H1 (cell line): ENCODE data around the gene SPTBN4. TPM values are rescaled to one million over a fixed set of nuclear protein-coding genes. Genes with fewer than 3 reads are reported as not detected.
A peak's percentile ranks its signal among the peaks of the same experiment; 100 is the strongest.

Source experiments
- ASH2L ChIP-seq: fragments of 200-600, 300-600 bp; sonication (generic); IDR thresholded peaks from one replicate; pipeline ENCODE4 v1.7.1; 2017; ENCODE audit warnings: low read length
- CTCF ChIP-seq, 3 experiments: IDR thresholded peaks; 1 replicate in 2 of 3; 2 replicates in 1 of 3; pipeline versions ENCODE4 v1.5.1 to v1.6.1; 2011; ENCODE audit warnings: low read length in 3 of 3, mild to moderate bottlenecking in 3 of 3, inconsistent platforms in 2 of 3, low read depth in 1 of 3, moderate library complexity in 1 of 3; ENCODE audit not compliant: insufficient read depth in 1 of 3; ENCODE audit errors: control extremely low read depth in 1 of 3
- GABPA ChIP-seq: IDR thresholded peaks from 2 replicates; pipeline ENCODE4 v1.6.1; 2011; ENCODE audit warnings: mild to moderate bottlenecking, low read length, moderate library complexity, borderline replicate concordance; ENCODE audit not compliant: insufficient read depth
- HDAC6 ChIP-seq: IDR thresholded peaks from one replicate; pipeline ENCODE4 v1.7.1; 2012; ENCODE audit warnings: low read depth, mild to moderate bottlenecking, inconsistent platforms, low read length, moderate library complexity
- TAF7 ChIP-seq: optimal IDR thresholded peaks from 2 replicates; pipeline ENCODE3; 2011; ENCODE audit warnings: low read depth, mild to moderate bottlenecking, inconsistent platforms, low read length, moderate library complexity, borderline replicate concordance
- polyA plus RNA-seq, 7 experiments: library from polyadenylated mRNA; depleted of rRNA in 3 of 7; stranded (reverse) in 5 of 7; unstranded in 2 of 7; fragments of >200 nt in 5 of 7; fragments of 200-250 nt in 2 of 7; gene quantifications; 1 replicate in 5 of 7; 2 replicates in 1 of 7; 4 replicates in 1 of 7; pipeline versions ENCODE4 v1.2.1 to v1.2.3, GENCODE V29; 2011 to 2013; ENCODE audit warnings: missing spikeins in 2 of 7, mixed read lengths in 2 of 7
- total RNA-seq: library from RNA; stranded (reverse); fragmentation: NEBNext Ultra II Directional; extraction: Animal tissue kit (Norgen Biotek cat#: 25700); gene quantifications from 2 replicates; pipeline ENCODE4 v1.2.1, GENCODE V29; 2021
- TF ChIP-seq, protein P1 (sequence below): fragments of 300-600 bp; sonication (generic); IDR thresholded peaks from 2 replicates; pipeline ENCODE4 v1.7.1; 2012; ENCODE audit warnings: low read length, moderate library complexity, mild to moderate bottlenecking, inconsistent platforms; ENCODE audit not compliant: insufficient replicate concordance

Gene SPTBN4
- total and polyA plus RNA-seq, 2 of the 8 experiments (the other 6 are each of a cell fraction or from before 2014, with no cell fraction given), result 1.9 to 3.0 TPM

DNA sequence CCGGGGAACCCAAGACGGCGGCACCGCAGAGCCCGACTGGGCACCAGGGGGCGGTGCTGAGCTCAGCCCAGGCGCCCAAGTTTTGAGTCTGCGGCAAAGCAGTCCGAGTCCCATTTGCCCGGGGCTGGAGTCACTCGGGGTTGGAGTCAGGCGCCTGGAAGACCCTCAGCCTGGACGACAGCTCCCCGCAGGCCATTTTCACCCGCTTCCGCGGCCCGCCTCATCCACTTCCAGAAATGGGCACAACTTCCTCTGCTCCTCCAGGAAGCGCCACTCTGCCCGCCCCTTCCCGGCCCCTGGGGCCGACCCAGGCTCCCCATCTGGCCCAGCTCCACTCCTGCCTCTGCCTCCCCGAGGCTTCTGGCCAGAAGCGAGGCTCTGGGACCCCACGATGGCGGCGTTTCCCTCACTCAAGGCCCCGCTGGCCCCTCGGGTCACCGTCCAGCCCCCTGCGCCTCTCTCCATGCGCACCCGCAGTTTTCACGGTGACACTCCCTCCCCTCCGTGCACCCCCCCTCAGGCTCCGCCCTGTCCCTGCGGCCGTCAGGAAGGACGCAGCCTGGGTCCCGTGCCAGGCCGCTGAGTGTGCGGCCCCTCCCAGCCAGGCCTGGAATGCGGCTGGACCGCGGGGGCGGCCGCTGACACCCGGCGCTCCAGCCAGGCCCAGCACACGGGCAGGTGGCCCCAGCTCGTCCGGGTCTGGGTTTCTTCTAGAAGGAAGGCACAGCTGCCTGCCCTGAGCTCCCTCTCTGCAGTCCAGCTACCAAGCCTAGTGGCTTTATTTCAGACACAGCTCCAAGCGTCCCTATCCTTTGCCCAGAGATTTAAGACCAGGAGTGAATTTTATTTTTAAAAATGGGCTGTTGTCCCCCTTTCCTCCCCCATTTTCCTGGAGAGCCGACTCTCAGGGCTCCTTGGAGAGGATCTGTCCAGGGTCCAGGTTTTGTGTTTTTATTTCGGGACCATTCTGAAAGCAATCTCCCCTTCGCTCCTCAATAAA, 45.7 kb upstream of the SPTBN4 start (continued):
- TF ChIP-seq, protein P1, sequence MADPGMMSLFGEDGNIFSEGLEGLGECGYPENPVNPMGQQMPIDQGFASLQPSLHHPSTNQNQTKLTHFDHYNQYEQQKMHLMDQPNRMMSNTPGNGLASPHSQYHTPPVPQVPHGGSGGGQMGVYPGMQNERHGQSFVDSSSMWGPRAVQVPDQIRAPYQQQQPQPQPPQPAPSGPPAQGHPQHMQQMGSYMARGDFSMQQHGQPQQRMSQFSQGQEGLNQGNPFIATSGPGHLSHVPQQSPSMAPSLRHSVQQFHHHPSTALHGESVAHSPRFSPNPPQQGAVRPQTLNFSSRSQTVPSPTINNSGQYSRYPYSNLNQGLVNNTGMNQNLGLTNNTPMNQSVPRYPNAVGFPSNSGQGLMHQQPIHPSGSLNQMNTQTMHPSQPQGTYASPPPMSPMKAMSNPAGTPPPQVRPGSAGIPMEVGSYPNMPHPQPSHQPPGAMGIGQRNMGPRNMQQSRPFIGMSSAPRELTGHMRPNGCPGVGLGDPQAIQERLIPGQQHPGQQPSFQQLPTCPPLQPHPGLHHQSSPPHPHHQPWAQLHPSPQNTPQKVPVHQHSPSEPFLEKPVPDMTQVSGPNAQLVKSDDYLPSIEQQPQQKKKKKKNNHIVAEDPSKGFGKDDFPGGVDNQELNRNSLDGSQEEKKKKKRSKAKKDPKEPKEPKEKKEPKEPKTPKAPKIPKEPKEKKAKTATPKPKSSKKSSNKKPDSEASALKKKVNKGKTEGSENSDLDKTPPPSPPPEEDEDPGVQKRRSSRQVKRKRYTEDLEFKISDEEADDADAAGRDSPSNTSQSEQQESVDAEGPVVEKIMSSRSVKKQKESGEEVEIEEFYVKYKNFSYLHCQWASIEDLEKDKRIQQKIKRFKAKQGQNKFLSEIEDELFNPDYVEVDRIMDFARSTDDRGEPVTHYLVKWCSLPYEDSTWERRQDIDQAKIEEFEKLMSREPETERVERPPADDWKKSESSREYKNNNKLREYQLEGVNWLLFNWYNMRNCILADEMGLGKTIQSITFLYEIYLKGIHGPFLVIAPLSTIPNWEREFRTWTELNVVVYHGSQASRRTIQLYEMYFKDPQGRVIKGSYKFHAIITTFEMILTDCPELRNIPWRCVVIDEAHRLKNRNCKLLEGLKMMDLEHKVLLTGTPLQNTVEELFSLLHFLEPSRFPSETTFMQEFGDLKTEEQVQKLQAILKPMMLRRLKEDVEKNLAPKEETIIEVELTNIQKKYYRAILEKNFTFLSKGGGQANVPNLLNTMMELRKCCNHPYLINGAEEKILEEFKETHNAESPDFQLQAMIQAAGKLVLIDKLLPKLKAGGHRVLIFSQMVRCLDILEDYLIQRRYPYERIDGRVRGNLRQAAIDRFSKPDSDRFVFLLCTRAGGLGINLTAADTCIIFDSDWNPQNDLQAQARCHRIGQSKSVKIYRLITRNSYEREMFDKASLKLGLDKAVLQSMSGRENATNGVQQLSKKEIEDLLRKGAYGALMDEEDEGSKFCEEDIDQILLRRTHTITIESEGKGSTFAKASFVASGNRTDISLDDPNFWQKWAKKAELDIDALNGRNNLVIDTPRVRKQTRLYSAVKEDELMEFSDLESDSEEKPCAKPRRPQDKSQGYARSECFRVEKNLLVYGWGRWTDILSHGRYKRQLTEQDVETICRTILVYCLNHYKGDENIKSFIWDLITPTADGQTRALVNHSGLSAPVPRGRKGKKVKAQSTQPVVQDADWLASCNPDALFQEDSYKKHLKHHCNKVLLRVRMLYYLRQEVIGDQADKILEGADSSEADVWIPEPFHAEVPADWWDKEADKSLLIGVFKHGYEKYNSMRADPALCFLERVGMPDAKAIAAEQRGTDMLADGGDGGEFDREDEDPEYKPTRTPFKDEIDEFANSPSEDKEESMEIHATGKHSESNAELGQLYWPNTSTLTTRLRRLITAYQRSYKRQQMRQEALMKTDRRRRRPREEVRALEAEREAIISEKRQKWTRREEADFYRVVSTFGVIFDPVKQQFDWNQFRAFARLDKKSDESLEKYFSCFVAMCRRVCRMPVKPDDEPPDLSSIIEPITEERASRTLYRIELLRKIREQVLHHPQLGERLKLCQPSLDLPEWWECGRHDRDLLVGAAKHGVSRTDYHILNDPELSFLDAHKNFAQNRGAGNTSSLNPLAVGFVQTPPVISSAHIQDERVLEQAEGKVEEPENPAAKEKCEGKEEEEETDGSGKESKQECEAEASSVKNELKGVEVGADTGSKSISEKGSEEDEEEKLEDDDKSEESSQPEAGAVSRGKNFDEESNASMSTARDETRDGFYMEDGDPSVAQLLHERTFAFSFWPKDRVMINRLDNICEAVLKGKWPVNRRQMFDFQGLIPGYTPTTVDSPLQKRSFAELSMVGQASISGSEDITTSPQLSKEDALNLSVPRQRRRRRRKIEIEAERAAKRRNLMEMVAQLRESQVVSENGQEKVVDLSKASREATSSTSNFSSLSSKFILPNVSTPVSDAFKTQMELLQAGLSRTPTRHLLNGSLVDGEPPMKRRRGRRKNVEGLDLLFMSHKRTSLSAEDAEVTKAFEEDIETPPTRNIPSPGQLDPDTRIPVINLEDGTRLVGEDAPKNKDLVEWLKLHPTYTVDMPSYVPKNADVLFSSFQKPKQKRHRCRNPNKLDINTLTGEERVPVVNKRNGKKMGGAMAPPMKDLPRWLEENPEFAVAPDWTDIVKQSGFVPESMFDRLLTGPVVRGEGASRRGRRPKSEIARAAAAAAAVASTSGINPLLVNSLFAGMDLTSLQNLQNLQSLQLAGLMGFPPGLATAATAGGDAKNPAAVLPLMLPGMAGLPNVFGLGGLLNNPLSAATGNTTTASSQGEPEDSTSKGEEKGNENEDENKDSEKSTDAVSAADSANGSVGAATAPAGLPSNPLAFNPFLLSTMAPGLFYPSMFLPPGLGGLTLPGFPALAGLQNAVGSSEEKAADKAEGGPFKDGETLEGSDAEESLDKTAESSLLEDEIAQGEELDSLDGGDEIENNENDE, result no peak
- no peak for TF ChIP-seq HDAC6
- peak; percentile 83 for TF ChIP-seq ASH2L
- TF ChIP-seq GABPA, result 0 out of 2 replicates have a peak, but pooled peaks have one; percentile 31
- no peak for TF ChIP-seq TAF7
- peak; percentile 87 to 93 (median 90) for TF ChIP-seq CTCF (IDR thresholded peaks at IDR 0.05; ENCODE audit: control extremely low read depth in 1 of 3, insufficient read depth in 1 of 3, low read depth in 1 of 3, low read length in 3 of 3)
